Bronchial epithelial cell (primary cell): ENCODE data around the gene RCOR2. TPM values are rescaled to one million over a fixed set of nuclear protein-coding genes. Genes with fewer than 3 reads are reported as not detected.

Source experiments
- DNase-seq: peaks from one replicate; pipeline ENCODE4 v3.0.0-alpha.2; 2010; ENCODE audit warnings: low read depth
- FAIRE-seq: peaks from 2 replicates; lab custom pipeline; 2011; peaks lifted over from hg19 to GRCh38; lab: Jason Lieb, UNC
- H3K27me3 ChIP-seq: 2 replicates; pipeline ENCODE4 v1.5.1; 2011; ENCODE audit warnings: low read length; ENCODE audit not compliant: control insufficient read depth, insufficient read depth
- H3K36me3 ChIP-seq: 2 replicates; pipeline ENCODE4 v1.5.1; 2011; ENCODE audit warnings: low read length; ENCODE audit not compliant: control insufficient read depth, insufficient read depth
- H3K4me3 ChIP-seq: 2 replicates; pipeline ENCODE4 v1.5.1; 2011; ENCODE audit warnings: mild to moderate bottlenecking, low read depth, low read length, control low read depth
- total RNA-seq: library from RNA; depleted of rRNA; stranded (reverse); fragments of >200 nt; gene quantifications from 2 replicates; pipeline ENCODE4 v1.2.1, GENCODE V29; 2014
- TF ChIP-seq, protein P1 (sequence below): IDR thresholded peaks from 2 replicates; pipeline ENCODE4 v1.5.1; 2011; ENCODE audit warnings: mild to moderate bottlenecking, moderate library complexity, low read length, control low read depth, inconsistent platforms; ENCODE audit not compliant: insufficient read depth, severe bottlenecking

RCOR2 gene
- total RNA-seq, 1 donor from 2014 or later = 2.4 TPM

- H3K36me3 ChIP-seq = peaks cover 3% of the 10 kb centered on the region
- DNase-seq (peak; percentile 6), FAIRE-seq (no peak)
- TF ChIP-seq, protein P1, sequence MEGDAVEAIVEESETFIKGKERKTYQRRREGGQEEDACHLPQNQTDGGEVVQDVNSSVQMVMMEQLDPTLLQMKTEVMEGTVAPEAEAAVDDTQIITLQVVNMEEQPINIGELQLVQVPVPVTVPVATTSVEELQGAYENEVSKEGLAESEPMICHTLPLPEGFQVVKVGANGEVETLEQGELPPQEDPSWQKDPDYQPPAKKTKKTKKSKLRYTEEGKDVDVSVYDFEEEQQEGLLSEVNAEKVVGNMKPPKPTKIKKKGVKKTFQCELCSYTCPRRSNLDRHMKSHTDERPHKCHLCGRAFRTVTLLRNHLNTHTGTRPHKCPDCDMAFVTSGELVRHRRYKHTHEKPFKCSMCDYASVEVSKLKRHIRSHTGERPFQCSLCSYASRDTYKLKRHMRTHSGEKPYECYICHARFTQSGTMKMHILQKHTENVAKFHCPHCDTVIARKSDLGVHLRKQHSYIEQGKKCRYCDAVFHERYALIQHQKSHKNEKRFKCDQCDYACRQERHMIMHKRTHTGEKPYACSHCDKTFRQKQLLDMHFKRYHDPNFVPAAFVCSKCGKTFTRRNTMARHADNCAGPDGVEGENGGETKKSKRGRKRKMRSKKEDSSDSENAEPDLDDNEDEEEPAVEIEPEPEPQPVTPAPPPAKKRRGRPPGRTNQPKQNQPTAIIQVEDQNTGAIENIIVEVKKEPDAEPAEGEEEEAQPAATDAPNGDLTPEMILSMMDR = no peak
- no peaks in the 10 kb centered on the region for H3K27me3 ChIP-seq
- no peak overlapping the region for H3K4me3 ChIP-seq
Measured at GRCh38 chr11:63951779-63952536, 35.0 kb upstream of the RCOR2 start.

GRCh38 chr11:63945477-63946163, 28.7 kb upstream of the RCOR2 start:
- FAIRE-seq (no peak), DNase-seq (peak; percentile 65)
- Histone ChIP-seq H3K4me3 (no peak overlapping the region), H3K36me3 (peaks cover 6% of the 10 kb centered on the region), H3K27me3 (no peaks in the 10 kb centered on the region)
- TF ChIP-seq, protein P1 = peak; percentile 68

DNA sequence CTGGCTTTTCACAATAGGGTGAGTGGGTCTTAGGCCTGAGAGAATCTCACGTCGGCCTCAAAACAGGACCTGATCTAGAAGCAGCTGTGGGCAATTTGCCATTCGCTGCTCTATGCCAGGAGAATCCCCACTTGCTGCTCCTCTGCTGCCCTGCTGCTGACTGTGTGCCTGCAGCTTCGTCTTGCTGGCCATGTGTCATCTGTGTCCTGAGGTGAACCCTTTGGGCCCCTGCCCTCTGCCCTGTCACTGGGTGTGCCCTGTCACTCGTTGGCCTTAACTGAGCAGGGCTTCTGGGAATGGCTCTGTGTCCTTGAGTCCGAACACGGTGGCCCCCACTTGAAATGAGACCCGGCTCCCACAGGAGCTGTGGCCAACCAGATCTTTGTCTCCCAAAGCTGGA, 28.0 kb upstream of the RCOR2 start:
- DNase-seq (no peak), FAIRE-seq (no peak)
- Histone ChIP-seq H3K36me3 (peaks cover 6% of the 10 kb centered on the region), H3K4me3 (no peak overlapping the region), H3K27me3 (no peaks in the 10 kb centered on the region)
- TF ChIP-seq, protein P1 = no peak

GRCh38 chr11:63942803-63943202, 25.8 kb upstream of the RCOR2 start:
- DNase-seq (no peak), FAIRE-seq (no peak)
- H3K27me3 ChIP-seq = no peaks in the 10 kb centered on the region
- TF ChIP-seq, protein P1 = no peak
- peaks cover 6% of the 10 kb centered on the region for H3K36me3 ChIP-seq
- no peak overlapping the region for H3K4me3 ChIP-seq

GRCh38 chr11:63941901-63942300, 24.9 kb upstream of the RCOR2 start:
- no peaks in the 10 kb centered on the region for H3K27me3 ChIP-seq
- no peak overlapping the region for H3K4me3 ChIP-seq
- H3K36me3 ChIP-seq = peaks cover 6% of the 10 kb centered on the region
- FAIRE-seq (no peak), DNase-seq (no peak)
- TF ChIP-seq, protein P1 = no peak
